BLaER1 treated with 17β-estradiol and CSF1 and Interleukin-3, amounts not matched to agents 10 nM and 100 nM (cell line): Measurements from ENCODE around the gene CYP2C18.
A peak's percentile ranks its signal among the peaks of the same experiment; 100 is the strongest.
"Not testable (repeated sequence)": the region's sequence is repeated elsewhere in the genome, so short reads cannot be mapped to it uniquely, and the experiment has no call there.

Experiments
- H3K27ac ChIP-seq, 11 experiments: shearing (Covaris generic); formaldehyde crosslinking; 2 replicates each; pipeline ENCODE4 v1.8.1; 2022
- H3K27me3 ChIP-seq, 11 experiments: shearing (Covaris generic); formaldehyde crosslinking; 2 replicates each; pipeline ENCODE4 v1.8.1; 2022
- H3K36me3 ChIP-seq, 11 experiments: shearing (Covaris generic); formaldehyde crosslinking; 2 replicates each; pipeline ENCODE4 v1.8.1; 2022
- H3K4me1 ChIP-seq, 10 experiments: shearing (Covaris generic); formaldehyde crosslinking; 2 replicates each; pipeline ENCODE4 v1.8.1; 2022
- H3K4me2 ChIP-seq, 11 experiments: shearing (Covaris generic); formaldehyde crosslinking; 2 replicates each; pipeline ENCODE4 v1.8.1; 2022
- H3K4me3 ChIP-seq, 10 experiments: shearing (Covaris generic); formaldehyde crosslinking; 2 replicates each; pipeline ENCODE4 v1.8.1; 2022
- H3K9ac ChIP-seq, 11 experiments: shearing (Covaris generic); formaldehyde crosslinking; 2 replicates each; pipeline ENCODE4 v1.8.1; 2022
- H3K9me3 ChIP-seq, 11 experiments: shearing (Covaris generic); formaldehyde crosslinking; replicated peaks in 1 of 11; 2 replicates each; pipeline ENCODE4 v1.8.1; 2022
- H4K20me1 ChIP-seq, 11 experiments: shearing (Covaris generic); formaldehyde crosslinking; 2 replicates each; pipeline ENCODE4 v1.8.1; 2022
- Cebpa-rat ChIP-seq, 11 experiments: shearing (Covaris generic); IDR thresholded peaks; 2 replicates each; pipeline ENCODE4 v1.8.1; 2022

The CYP2C18 gene

GRCh38 chr10:94710578-94710977 is 27.0 kb downstream of the CYP2C18 start:
- no peaks in the 10 kb centered on the region for H4K20me1 ChIP-seq
- H3K27me3 ChIP-seq: no peaks in the 10 kb centered on the region
- no peak overlapping the region for H3K9ac ChIP-seq
- H3K4me1 ChIP-seq: no peaks in the 10 kb centered on the region
- no peak overlapping the region for H3K27ac ChIP-seq
- H3K36me3 ChIP-seq: no peaks in the 10 kb centered on the region
- H3K4me2 ChIP-seq: no peak overlapping the region
- H3K9me3 ChIP-seq: peaks cover 0 to 14% (median 1%) of the 10 kb centered on the region in 11 experiments; a peak in 4 of 22 replicates
- no peak overlapping the region for H3K4me3 ChIP-seq
- TF ChIP-seq Cebpa-rat (IDR thresholded peaks at IDR 0.05): 0 out of 22 replicates have a peak, but pooled peaks of 1 of the 11 experiments have one; percentile 11

DNA sequence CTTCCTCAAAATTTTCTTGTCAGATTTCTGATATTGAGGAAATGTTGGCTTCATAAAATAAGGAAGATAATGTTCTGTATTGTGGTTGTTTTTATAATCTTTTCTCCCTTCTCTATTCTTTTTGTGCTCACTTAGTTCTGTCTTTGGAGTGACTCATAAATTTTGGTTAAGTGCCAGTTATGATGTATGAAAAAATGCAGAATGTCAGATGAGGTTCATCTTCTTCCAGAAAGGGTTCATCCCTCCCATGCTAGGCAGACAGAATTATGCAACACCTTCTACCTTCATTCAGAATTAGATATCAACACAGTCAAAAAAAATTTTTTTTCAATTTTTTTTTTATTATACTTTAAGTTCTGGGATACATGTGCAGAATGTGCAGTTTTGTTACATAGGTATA is 42.3 kb downstream of the CYP2C18 start:
- Histone ChIP-seq H3K9ac (no peak overlapping the region), H3K4me1 (peaks cover 0 to 11% (median 0%) of the 10 kb centered on the region in 10 experiments; a peak in 4 of 20 replicates), H3K4me3 (no peak overlapping the region), H3K4me2 (peak overlapping the region in 1 of 11 experiments; percentile 31; a peak in 1 of 22 replicates), H3K27me3 (no peaks in the 10 kb centered on the region), H3K36me3 (no peaks in the 10 kb centered on the region), H3K27ac (no peak overlapping the region), H3K9me3 (no peaks in the 10 kb centered on the region), H4K20me1 (no peaks in the 10 kb centered on the region)
- no peak for TF ChIP-seq Cebpa-rat (IDR thresholded peaks at IDR 0.05)

GRCh38 chr10:94735197-94735596 is 51.7 kb downstream of the CYP2C18 start:
- Histone ChIP-seq H3K36me3 (no peaks in the 10 kb centered on the region), H3K9ac (no peak overlapping the region), H3K27me3 (no peaks in the 10 kb centered on the region), H3K9me3 (peaks cover 0 to 14% (median 7%) of the 10 kb centered on the region in 11 experiments; a peak in 10 of 22 replicates), H3K4me2 (no peak overlapping the region), H4K20me1 (no peaks in the 10 kb centered on the region), H3K4me3 (no peak overlapping the region), H3K4me1 (no peaks in the 10 kb centered on the region), H3K27ac (no peak overlapping the region)
- no peak for TF ChIP-seq Cebpa-rat (IDR thresholded peaks at IDR 0.05)

DNA sequence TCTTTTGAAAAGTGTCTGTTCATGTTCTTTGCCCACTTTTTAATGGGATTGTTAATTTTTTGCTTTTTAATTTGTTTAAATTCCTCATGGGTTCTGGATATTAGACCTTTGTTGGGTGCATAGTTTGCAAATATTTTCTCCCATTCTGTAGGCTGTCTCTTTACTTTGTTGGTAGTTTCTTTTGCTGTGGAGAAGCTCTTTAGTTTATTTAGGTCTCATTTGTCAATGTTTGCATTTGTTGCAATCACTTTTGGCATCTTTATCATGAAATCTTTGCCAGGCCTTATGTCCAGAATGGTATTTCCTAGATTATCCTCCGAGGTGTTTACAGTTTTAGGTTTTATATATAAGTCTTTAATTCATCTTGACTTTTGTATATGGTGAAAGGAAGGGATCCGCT is 55.1 kb downstream of the CYP2C18 start:
- Histone ChIP-seq H3K9me3 (peaks cover 13 to 36% (median 19%) of the 10 kb centered on the region in 11 experiments; a peak in 21 of 22 replicates), H3K4me3 (no peak overlapping the region), H3K4me1 (no peaks in the 10 kb centered on the region), H3K27me3 (no peaks in the 10 kb centered on the region), H3K9ac (no peak overlapping the region), H3K36me3 (no peaks in the 10 kb centered on the region), H3K27ac (no peak overlapping the region), H3K4me2 (no peak overlapping the region), H4K20me1 (no peaks in the 10 kb centered on the region)
- TF ChIP-seq Cebpa-rat (IDR thresholded peaks at IDR 0.05): no peak

DNA sequence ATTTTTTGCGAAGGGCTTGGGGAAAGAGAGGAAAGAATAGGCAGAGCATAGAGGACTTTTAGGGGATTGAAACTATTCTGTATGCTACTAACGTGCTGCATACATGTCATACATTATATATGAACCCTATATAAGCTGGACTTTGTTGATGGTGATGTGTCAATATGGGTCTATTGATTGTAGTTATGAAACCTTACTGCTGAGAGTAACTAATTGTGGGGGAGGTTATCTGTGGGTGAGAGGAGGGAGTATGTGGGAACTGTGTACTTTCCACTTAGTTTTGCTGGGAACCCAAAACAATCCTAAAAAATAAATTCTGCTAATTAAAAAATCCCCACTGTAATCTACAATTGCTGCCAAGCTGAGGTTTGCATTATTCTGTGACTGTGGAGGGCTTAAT is 63.6 kb downstream of the CYP2C18 start:
- H3K27me3 ChIP-seq: no peaks in the 10 kb centered on the region
- H3K4me3 ChIP-seq: no peak overlapping the region
- no peaks in the 10 kb centered on the region; a peak in 1 of 22 replicates for H3K36me3 ChIP-seq
- peaks cover 30 to 44% (median 37%) of the 10 kb centered on the region in 11 experiments for H3K9me3 ChIP-seq
- H3K4me2 ChIP-seq: no peak overlapping the region
- H3K9ac ChIP-seq: no peak overlapping the region
- H3K27ac ChIP-seq: no peak overlapping the region
- TF ChIP-seq Cebpa-rat (IDR thresholded peaks at IDR 0.05): no peak
- H3K4me1 ChIP-seq: no peaks in the 10 kb centered on the region
- H4K20me1 ChIP-seq: no peaks in the 10 kb centered on the region

DNA sequence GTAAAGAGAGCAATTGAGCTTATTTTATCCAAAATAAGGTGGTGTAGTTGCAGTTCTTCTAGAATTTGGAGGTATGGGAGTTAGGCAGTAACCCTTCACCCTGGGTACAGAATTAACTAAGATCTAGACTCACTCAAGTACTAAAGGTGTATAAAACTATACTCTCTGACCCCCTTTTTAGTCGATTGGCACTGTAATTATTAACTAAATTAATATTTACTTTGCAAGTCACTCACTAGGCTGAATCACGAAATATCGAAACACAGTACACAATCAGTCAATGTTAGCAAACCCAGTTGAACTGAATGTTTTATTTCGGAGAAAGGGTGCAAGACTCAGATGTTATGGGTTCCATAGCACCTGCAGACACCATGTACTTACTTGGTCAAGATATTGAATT is 64.3 kb downstream of the CYP2C18 start:
- peaks cover 29 to 37% (median 32%) of the 10 kb centered on the region in 11 experiments for H3K9me3 ChIP-seq
- no peak overlapping the region for H3K9ac ChIP-seq
- H3K4me1 ChIP-seq: no peaks in the 10 kb centered on the region
- H3K4me2 ChIP-seq: no peak overlapping the region
- TF ChIP-seq Cebpa-rat (IDR thresholded peaks at IDR 0.05): no peak
- no peak overlapping the region for H3K27ac ChIP-seq
- no peak overlapping the region for H3K4me3 ChIP-seq
- H3K27me3 ChIP-seq: no peaks in the 10 kb centered on the region
- H4K20me1 ChIP-seq: no peaks in the 10 kb centered on the region
- H3K36me3 ChIP-seq: no peaks in the 10 kb centered on the region; a peak in 1 of 22 replicates

DNA sequence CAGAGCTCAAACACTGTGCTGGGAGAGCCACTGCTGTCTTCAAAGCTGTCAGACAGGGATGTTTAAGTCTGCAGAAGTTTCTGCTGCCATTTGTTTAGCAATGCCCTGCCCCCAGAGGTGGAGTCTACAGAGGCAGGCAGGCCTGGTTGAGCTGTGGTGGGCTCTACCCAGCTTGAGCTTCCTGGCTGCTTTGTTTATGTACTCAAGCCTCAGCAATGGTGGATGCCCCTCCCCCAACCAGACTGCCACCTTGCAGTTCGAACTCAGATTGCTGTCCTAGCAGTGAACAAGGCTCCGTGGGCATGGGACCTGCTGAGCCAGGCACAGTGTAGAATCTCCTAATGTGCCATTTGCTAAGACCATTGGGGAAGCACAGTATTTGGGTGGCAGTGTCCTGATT is 74.4 kb downstream of the CYP2C18 start:
- Histone ChIP-seq H3K9me3 (peaks cover 0 to 6% (median 0%) of the 10 kb centered on the region in 11 experiments; a peak in 2 of 22 replicates), H4K20me1 (no peaks in the 10 kb centered on the region), H3K4me2 (no peak overlapping the region), H3K27ac (no peak overlapping the region), H3K36me3 (no peaks in the 10 kb centered on the region), H3K4me1 (no peaks in the 10 kb centered on the region), H3K4me3 (no peak overlapping the region), H3K9ac (no peak overlapping the region), H3K27me3 (no peaks in the 10 kb centered on the region)
- no peak for TF ChIP-seq Cebpa-rat (IDR thresholded peaks at IDR 0.05)

DNA sequence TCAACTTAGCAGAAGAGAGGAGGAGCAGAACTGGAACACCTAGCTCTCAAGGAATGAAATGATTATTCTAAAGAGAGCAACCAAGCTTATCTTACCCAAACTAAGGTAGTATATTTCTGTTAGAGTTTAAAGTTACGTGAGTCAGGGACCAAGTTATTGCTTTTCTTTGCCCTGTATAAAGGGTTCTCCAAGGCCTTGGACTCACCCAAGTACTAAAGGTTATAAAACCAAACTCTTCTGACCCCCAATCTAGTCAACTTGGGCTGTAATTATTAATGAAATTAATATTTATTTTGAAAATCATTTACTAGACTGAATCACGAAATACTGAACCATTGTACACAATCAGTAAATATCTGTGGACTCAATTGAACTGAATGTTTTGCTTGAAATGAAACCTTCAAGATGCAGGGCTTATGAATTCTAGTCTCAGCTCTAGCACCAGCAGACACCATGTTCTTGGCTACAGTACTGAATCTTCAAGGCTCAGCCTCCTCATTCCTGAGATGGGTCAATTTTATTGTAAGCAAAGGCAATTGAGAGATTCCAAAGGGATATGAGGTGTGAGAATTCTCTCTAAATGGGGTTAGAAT is 77.2 kb downstream of the CYP2C18 start:
- no peak overlapping the region for H3K4me2 ChIP-seq
- H3K27me3 ChIP-seq: no peaks in the 10 kb centered on the region
- TF ChIP-seq Cebpa-rat (IDR thresholded peaks at IDR 0.05): no peak
- H3K36me3 ChIP-seq: no peaks in the 10 kb centered on the region
- no peak overlapping the region for H3K27ac ChIP-seq
- no peaks in the 10 kb centered on the region for H4K20me1 ChIP-seq
- no peak overlapping the region for H3K4me3 ChIP-seq
- H3K4me1 ChIP-seq: no peaks in the 10 kb centered on the region
- no peak overlapping the region for H3K9ac ChIP-seq
- peaks cover 0 to 6% (median 0%) of the 10 kb centered on the region in 11 experiments; a peak in 3 of 22 replicates for H3K9me3 ChIP-seq

GRCh38 chr10:94762393-94762792 is 78.9 kb downstream of the CYP2C18 start, which contains the start of gene CYP2C19:
Gene CYP2C19 (plus strand): TSS chr10:94762681. CDS start chr10:94762706, 25 bp downstream.
- Histone ChIP-seq H3K4me1 (no peaks in the 10 kb centered on the region), H3K27me3 (no peaks in the 10 kb centered on the region), H3K9ac (no peak within 1 kb of the TSS), H3K27ac (no peak within 1 kb of the TSS), H3K9me3 (peaks cover 0 to 6% (median 0%) of the 10 kb centered on the region in 11 experiments; a peak in 3 of 22 replicates), H4K20me1 (no peaks in the 10 kb centered on the region), H3K4me3 (no peak within 1 kb of the TSS), H3K4me2 (no peak within 1 kb of the TSS), H3K36me3 (no peaks in the 10 kb centered on the region)
- no peak for TF ChIP-seq Cebpa-rat (IDR thresholded peaks at IDR 0.05)

DNA sequence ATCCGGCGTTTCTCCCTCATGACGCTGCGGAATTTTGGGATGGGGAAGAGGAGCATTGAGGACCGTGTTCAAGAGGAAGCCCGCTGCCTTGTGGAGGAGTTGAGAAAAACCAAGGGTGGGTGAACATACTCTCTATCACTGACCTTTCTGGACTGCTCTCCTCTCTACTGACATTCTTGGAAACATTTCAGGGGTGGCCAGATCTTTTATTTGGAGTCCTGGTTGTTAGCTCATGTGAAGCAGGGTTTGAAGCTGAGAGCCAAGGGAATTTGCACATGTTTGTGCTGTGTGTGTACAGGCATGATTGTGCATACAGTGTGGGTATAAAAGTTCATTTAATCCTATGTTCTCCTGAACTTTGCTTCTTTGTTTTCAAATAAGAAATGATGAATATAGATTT is 91.9 kb downstream of the CYP2C18 start:
- not testable (repeated sequence) for H3K27ac ChIP-seq, H3K9me3 ChIP-seq, H3K36me3 ChIP-seq, H3K4me3 ChIP-seq, H3K4me2 ChIP-seq, H3K4me1 ChIP-seq, H3K9ac ChIP-seq, H3K27me3 ChIP-seq, H4K20me1 ChIP-seq
